GM21447 (cell line): Measurements from ENCODE around the gene CDH15.
A peak's percentile ranks its signal among the peaks of the same experiment; 100 is the strongest.
"Not testable (repeated sequence)": the region's sequence is repeated elsewhere in the genome, so short reads cannot be mapped to it uniquely, and the experiment has no call there.

Source experiments
- ATAC-seq: cut with Tn5 transposase; IDR thresholded peaks from one replicate; pipeline ENCODE4 v1.9.1; 2021; ENCODE audit not compliant: unreplicated experiment

Gene CDH15

GRCh38 chr16:89221604-89222003, 50.1 kb downstream of the CDH15 start:
- ATAC-seq = no peak

GRCh38 chr16:89222931-89223330, 51.4 kb downstream of the CDH15 start:
- no peak for ATAC-seq

- ATAC-seq = no peak
Measured at GRCh38 chr16:89224665-89225064, 53.1 kb downstream of the CDH15 start.

GRCh38 chr16:89230255-89230654, 58.7 kb downstream of the CDH15 start:
- ATAC-seq = no peak

GRCh38 chr16:89232107-89232506, 60.6 kb downstream of the CDH15 start:
- ATAC-seq = no peak

- no peak for ATAC-seq
Measured at GRCh38 chr16:89233678-89234490, 62.3 kb downstream of the CDH15 start.

GRCh38 chr16:89237733-89238132, 66.2 kb downstream of the CDH15 start:
- no peak for ATAC-seq

GRCh38 chr16:89241187-89242007, 69.8 kb downstream of the CDH15 start:
- peak; percentile 57 for ATAC-seq

GRCh38 chr16:89242795-89243200, 71.2 kb downstream of the CDH15 start:
- ATAC-seq = no peak

- ATAC-seq = no peak
Measured at GRCh38 chr16:89243664-89244063, 72.1 kb downstream of the CDH15 start.

GRCh38 chr16:89244264-89244663, 72.7 kb downstream of the CDH15 start:
- ATAC-seq = not testable (repeated sequence)

GRCh38 chr16:89244754-89245153, 73.2 kb downstream of the CDH15 start:
- no peak for ATAC-seq
